NCI-H1436 (cell line): ENCODE measurements around the gene SYK.

Experiments used
- DNase-seq: peaks from one replicate; lab custom pipeline; 2025; lab: John Stamatoyannopoulos, UW

SYK gene

DNA sequence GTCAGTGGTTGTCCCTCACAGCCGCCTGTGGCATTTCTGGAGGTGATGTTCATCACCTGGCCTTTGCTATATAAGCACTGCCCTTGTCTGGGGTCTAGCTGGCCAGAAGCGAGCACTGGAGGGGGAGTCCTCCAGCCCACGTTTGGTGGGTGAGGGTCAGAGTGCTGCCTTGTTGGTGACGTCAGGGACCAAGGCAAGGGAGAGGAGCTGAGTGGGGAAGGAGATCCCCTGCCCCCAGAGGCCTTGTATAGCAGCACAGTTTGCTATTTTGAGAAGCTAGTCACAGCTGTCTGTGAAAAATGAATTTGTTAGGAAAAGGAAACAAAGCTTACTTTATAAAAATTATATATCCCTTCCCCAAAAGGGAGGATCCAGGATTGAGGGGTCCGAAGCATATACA lies 49.8 kb downstream of the SYK start:
- no peak for DNase-seq

GRCh38 chr9:90853945-90854344 lies 52.3 kb downstream of the SYK start:
- no peak for DNase-seq

DNA sequence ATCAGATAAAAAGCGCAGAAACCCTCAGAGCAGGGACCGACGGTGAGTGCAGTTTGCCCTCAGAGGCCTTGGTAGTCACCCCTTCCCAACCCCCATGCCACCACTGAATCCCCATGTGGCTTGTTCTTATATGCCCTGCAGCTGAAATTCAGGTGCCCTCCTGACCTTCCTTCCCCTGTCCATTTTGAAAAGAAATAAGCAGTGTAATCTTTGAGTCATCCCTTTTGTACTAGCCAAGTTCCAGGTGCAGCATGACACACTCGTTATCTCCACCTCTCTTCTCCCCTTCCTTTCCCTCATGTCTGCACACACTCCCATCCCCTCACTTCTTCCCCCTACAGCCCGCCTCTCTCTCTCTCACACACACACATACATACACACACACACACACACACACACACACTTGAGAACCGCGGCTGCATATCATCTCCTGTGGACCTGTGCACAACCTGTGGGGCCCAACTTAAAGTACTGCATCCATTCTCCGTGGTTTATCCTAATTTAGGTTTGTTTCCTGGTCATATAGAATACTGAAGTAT lies 53.1 kb downstream of the SYK start:
- DNase-seq: no peak

DNA sequence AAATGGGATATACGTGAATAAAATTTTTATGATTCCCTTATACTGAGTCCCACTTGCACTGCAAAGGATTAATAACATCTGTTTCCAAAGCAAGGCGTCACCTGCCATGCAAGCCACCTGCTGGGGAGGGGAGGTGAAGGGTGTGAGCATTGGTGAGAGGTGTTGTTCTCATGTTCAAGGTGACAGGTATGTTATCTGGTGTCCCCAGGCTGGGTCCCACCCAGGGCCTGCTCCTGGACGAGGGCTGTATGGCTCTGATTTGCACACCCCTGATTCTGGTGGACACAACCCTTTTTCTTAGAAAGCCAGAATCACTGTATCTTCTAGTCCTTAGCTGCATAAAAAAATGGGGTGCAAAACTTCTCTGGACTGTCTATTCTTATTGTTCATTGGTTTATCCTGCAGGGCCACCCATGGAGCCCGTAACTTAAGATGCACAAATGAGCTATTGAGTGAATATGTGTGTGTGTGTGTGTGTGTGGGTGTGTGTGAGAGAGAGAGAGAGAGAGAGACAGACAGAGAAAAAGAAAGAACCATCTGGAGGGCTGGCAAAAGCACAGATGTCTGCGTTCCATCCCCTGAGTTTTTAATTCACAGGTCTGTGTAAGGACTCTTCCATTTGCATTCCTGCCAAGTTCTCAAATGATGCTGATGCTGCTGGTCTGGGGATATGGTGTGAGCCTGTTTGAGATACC lies 53.7 kb downstream of the SYK start:
- DNase-seq: no peak

DNA sequence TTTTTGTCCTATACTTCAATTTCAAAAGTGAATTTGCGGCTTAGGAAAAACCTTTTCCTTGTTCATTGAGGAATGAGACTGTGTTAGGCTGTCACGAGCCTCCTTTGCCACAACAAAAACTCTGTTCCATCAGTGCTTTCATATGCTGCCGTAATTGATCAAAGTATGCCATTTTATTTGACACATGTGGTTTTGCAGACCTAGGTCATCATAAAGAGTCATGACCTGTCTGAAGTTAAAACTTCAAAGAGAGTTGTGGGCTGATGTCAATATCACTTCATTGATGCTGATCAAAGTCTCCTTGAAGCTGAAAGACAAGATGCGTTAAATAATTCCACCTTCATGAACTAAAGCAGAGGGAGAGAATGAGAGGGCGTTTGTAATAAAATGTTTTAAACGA lies 55.5 kb downstream of the SYK start:
- DNase-seq: no peak

DNA sequence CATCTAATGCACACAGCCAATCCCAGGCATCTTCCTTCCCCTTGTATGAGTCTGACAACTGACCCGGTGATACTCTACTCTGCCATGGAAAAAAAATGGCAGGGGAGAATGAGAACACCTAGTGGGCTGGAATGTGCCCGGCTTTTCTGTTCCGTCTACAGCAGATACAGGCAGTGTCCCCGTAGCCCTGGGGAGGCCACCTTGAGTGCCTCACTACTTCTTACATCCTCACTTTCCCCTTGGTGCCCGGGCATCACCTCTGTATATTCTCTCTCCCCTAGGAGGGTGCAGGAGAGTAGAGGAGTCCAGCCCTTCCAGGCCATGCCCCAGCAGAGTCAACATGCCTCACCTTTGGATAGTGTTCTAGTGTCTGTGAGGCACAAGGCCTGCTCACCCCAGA lies 56.2 kb downstream of the SYK start:
- no peak for DNase-seq

DNA sequence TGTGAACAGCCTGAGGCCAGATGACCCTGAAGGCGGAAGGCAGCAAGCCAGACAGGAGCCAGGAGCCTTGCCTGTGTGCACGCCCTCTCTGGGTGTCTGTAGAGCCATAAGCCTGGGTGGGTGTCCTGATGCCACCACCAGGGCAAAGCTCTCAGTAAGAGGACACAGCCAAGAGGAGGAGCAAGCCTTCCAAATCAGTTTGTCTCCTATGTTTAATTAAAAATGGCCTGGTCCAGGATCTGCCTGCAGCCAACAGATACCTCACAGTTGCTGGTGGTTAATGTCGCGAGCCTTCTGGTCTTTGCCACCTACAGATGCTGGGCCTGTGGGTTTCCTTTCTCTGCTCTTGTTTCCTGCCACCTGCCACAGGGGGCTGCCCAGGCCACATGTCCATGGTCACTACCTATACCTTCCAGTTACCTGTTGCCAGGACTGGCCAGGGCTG lies 56.9 kb downstream of the SYK start:
- no peak for DNase-seq

- no peak for DNase-seq
Observed at GRCh38 chr9:90860382-90860781, 58.8 kb downstream of the SYK start.

GRCh38 chr9:90860826-90861225 lies 59.2 kb downstream of the SYK start:
- no peak for DNase-seq

DNA sequence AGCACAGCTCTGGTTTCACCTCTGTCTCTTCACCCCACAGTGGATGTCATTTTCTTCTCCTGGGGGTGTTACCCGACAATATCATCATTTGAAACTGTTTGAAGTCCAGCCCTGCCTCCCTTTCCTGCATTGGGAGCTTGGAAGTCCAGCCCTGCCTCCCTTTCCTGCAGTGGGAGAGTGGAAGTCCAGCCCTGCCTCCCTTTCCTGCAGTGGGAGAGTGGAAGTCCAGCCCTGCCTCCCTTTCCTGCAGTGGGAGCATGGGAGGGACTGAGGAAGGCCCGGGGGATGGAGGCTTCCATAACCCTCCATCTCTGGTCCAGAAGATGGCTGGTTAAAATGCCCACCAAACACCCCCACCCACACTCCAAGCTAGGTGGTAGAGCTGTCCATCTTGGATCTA lies 59.8 kb downstream of the SYK start:
- DNase-seq: no peak

- no peak for DNase-seq
Observed at GRCh38 chr9:90861826-90862740, 60.5 kb downstream of the SYK start.

- DNase-seq: no peak
Observed at GRCh38 chr9:90864779-90865178, 63.2 kb downstream of the SYK start.

DNA sequence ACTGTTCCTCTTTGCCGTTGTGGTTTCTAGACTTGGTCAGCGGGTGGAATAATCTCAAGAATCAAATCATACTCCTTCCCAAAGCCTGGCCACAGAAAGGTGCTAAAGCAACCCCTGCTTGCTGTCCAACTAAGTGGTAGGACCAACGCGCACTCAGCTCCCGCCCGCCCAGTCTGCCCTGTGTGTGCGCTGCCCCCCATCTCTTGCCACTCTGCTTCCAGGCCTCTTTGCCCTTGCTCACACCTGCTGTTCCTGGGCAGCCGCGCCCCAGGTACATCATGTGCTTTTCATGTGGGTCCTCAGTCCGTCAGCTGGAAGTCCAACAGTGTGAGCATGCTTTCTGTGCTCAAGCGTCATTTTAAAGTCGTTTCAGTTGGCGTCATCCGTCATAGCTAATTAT lies 65.5 kb downstream of the SYK start:
- no peak for DNase-seq

DNA sequence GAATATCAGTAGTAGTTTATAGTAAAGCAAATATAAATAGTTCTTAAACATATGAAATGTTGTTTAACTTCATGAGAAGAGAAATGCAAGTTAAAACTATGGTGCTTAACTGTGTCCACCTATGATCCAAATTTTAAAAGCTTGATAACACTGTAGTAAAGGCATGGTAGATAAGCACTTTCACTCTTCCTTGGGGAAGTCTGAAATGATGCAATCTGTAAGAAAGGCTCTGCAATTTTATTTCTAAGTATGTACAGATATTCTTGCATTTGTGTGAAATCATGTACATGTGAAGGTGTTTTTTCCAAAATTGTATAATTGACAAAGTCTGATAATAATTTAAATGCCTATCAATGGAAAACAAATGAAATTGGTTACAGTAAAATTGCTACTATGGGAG lies 66.9 kb downstream of the SYK start:
- DNase-seq: no peak

- no peak for DNase-seq
Observed at GRCh38 chr9:90869361-90869760, 67.7 kb downstream of the SYK start.

GRCh38 chr9:90870621-90871326 lies 69.2 kb downstream of the SYK start:
- DNase-seq: no peak

DNA sequence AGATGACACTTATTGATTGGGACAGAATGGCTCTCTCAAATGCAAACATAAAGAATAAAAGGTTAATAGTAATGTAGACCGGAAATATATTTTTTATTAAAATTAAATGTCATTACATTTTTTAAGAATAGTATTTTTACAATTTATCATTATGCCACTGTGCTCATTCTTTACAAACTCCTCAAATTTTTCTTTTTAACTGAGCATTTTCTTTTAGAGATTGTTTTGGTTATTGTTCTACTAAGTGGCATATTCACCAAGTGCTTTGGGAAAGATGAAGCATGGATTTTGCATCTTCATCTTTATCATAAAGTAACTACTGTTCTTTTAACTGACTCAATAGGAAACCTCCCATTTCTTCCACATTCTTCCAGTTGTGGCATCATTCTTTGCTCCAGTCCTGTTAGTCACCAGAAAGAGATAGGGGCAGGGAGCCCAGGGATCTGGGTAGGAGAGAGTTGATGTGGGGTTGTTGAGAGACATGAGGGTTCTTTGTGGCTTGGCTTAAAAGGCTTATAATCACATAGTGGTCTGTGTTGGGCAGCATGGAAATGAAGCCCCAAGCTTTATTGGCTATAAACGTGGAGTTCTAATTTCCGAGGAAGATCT lies 69.8 kb downstream of the SYK start:
- no peak for DNase-seq

GRCh38 chr9:90872835-90873294 lies 71.2 kb downstream of the SYK start:
- DNase-seq: no peak

GRCh38 chr9:90873422-90873821 lies 71.8 kb downstream of the SYK start:
- DNase-seq: no peak

DNA sequence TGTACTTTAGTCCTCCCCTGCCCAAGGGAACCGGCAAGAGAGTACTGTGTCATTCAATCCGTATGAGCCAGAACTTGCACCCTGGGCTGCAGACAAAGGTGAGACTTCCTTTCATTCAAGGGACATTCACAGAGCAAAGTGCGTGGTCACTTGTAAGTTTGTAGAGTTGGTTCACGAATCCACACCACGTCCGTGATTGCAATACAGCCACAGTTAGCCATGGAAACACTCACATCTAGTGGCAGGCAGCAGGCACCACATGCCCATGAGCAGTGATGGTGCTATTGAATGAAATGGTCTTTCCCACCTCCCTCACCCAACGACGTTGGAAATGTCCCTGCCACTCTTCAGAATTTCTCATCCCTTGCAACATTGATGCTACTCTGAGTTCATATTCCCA lies 72.6 kb downstream of the SYK start:
- no peak for DNase-seq

GRCh38 chr9:90878562-90878961 lies 76.9 kb downstream of the SYK start:
- no peak for DNase-seq

DNA sequence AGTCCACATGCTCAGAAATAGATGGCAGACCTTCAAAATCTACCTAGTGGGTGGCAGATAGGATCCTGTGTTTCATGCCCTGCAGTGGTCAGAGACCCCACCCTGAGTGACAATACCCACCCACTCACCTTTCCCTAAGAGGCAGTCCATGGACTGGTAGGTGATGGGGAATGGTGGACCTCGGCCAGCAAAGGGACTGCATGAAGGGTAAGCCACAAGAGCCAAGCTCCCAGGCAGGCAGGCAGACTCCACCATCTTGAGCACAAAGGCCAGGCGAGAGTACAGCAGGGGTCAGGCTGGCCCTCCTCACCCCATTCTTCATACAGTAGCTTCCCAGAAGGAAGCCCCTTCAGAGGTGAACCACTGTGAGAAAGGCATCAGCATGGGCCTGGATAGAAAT lies 78.4 kb downstream of the SYK start:
- DNase-seq: no peak
